HuH-7.5 (cell line): Measurements from ENCODE around the gene LHX3.
A peak's percentile ranks its signal among the peaks of the same experiment; 100 is the strongest.

ENCODE experiments used
- DNase-seq: peaks from one replicate; pipeline ENCODE4 v3.0.0; 2011; ENCODE audit warnings: low spot score

Gene LHX3

GRCh38 chr9:136177224-136177623, 27.7 kb downstream of the LHX3 start:
- no peak for DNase-seq

- no peak for DNase-seq
Observed at GRCh38 chr9:136175616-136176197, 29.2 kb downstream of the LHX3 start.

GRCh38 chr9:136174779-136175615, 29.9 kb downstream of the LHX3 start:
- no peak for DNase-seq

DNA sequence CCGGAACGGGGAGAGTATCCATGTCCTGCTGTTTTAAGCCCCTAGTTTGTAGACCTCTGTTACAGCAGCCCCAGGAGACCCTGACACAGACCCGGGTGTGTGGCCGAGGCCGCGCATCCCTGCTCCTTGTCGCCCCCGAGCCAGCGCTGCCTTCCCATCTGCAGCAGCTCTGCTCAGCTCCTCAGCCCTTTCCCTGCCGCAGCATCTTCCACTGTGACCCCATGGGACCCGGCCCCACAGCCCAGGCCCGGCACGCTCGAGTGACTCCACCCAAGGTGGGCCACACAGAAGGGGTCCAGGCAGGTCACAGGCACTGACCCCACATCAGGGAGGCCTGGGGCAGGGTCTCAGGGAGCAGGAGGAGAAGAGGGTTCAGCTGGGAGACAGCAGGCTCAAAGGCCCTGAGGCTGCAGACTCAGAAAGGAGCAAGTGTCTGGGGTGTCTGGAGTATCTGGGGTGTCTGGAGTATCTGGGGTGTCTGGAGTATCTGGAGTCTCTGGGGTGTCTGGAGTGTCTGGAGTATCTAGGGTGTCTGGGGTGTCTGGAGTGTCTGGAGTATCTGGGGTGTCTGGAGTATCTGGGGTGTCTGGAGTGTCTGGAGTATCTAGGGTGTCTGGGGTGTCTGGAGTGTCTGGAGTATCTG, 31.2 kb downstream of the LHX3 start:
- DNase-seq: no peak

GRCh38 chr9:136172412-136173079, 32.4 kb downstream of the LHX3 start:
- no peak for DNase-seq

GRCh38 chr9:136171801-136172411, 33.0 kb downstream of the LHX3 start:
- peak; percentile 77 for DNase-seq

DNA sequence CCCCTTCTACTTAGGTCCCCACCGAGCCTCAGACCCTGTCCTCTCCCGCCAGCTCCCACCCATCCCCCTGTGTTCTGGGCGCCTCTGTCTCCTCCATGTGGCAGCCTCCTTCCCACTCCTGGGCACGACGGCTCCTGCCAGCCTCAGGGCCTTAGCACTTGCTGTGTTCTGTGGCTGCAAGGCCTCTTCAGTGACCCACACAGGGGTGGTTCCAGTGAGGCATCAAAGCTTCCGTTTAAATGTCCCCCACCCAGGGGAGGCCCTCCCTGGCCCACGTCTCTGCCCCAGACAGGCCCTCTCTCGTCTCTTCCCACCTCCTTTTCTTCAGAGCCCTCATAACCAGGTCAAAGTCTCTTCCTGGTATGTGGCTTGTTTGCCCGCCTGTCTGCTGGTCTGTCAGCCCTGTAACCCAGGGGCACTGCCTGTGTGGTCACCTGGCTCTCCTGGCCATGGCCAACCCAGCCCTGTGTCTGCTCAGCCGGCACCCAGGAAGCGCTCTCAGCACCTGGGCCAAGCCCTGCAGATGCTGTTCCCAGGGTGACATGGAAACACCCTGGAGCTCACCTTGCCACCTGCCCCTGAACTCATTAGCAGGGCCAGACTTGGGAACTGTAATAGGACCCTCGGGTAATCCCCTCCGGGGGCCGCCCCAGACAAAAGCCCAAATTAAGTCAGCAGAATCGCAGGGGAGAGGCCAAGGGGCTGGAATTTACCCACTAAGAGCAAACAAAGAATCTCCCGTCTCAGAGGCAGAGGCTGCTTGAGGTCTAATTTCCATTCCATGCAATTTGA, 33.7 kb downstream of the LHX3 start:
- peak; percentile 74 for DNase-seq

GRCh38 chr9:136170006-136170901, 34.7 kb downstream of the LHX3 start:
- no peak for DNase-seq

DNA sequence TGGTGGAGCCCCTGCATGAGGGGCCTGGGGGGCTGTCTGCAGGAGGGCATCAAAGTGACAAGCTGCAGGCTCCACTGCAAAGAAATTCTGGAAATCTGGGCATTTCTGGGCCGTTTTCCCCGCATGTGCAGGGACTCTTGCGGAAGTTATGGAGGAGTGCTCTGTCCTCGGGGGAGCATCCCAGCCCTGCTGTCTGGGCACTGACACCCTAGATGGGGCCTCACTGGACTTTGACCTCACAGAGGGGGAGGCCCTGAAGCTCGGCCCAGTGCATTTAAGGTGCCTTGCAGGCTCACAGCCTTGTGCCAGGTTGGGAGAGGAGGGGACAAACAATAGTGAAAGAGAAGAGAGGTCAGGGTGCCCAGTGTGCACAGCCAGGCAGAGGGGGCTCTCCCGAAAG, 35.4 kb downstream of the LHX3 start:
- DNase-seq: no peak

- no peak for DNase-seq
Observed at GRCh38 chr9:136163248-136163850, 41.6 kb downstream of the LHX3 start.

GRCh38 chr9:136160995-136161610, 43.8 kb downstream of the LHX3 start:
- DNase-seq: no peak

GRCh38 chr9:136160381-136160841, 44.5 kb downstream of the LHX3 start:
- no peak for DNase-seq

DNA sequence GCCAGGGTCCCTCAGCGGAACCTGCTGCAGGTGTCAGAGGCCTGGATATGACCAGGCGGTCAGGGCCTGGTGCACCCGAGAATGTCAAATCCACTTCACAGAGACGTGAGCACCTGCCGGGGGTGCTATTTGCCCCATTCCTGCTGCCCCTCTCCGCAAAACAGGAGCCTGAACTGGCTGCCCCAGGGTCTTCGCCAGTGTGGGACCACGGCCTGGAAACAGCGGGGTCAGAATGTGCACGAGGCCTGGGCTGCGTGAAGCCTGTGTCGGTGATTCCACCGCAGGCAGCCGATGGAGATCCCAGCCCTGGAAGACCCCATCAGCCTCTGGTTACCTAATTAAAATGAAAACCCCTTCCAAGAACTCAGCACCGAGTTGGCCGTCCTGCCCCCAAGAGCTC, 45.1 kb downstream of the LHX3 start:
- DNase-seq: no peak

- no peak for DNase-seq
Observed at GRCh38 chr9:136157477-136158265, 47.3 kb downstream of the LHX3 start.

DNA sequence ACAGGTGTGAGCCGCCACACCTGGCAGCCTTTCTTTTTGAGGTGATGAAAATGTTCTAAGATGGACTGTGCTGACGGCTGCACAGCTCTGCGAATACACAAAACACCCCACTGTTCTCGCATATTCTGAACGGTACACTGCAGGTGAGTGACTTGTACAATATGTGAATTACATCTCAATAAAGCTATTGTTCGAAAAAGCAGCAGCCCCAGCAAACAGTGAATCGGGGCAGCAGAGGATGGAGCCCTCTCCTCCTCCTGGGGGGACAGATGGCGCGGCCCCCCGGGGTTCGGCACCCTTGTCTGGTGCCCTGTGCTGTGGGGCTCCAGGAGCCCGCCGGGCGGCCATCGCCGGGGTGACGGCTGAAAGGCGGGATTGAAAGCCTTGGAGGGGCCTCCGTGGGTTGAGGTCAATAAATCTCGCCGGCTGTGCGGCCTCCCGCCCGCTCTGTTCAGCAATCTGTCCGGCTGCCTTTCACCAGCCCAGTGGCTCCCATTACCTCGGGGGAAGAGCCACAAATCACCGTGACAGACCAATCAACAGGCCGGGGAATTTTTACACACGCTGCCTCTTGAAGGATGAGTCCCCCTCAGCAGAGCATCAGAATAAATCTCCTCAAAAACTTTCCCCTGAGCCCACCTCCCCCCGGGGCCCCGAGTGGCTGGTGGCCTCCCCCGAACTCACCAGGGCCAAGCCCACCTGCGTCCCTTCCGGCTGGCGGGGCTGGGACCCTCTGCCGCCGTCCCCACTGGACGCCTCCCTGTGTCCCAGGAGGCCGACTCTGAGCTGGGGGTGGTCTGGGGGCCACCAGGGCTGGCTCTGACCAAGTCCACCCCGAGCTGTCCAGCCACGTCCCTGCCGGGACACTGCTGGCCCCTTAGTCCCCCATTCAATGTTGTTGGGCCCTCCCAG, 48.5 kb downstream of the LHX3 start:
- DNase-seq: no peak

- DNase-seq: no peak
Observed at GRCh38 chr9:136155576-136155975, 49.4 kb downstream of the LHX3 start.

DNA sequence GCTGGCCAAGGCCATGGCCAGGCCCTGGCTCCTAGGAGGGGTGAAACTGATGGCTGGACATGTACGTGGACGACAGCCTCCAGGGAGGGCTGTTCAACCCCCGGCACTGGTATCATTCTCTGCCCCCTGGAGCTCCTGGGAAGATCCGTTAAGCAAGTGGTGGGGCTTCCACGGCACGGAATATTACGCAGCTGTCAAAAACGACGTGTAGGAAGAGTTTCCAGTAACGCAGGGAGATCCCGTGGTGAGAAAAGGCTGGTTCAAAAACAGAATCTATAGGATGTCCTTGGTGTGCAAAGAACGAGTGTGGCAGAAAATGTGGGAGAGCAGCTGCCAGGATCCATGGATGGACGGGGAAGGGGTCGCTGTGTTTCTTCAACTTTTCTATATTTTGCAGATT, 50.0 kb downstream of the LHX3 start:
- no peak for DNase-seq
